NCI-H69 (cell line): ENCODE measurements around the gene TIMM10.
"Not testable (repeated sequence)": the region's sequence is repeated elsewhere in the genome, so short reads cannot be mapped to it uniquely, and the experiment has no call there.

Experiments
- DNase-seq: peaks from one replicate; lab custom pipeline; 2025; lab: John Stamatoyannopoulos, UW

TIMM10 gene

DNA sequence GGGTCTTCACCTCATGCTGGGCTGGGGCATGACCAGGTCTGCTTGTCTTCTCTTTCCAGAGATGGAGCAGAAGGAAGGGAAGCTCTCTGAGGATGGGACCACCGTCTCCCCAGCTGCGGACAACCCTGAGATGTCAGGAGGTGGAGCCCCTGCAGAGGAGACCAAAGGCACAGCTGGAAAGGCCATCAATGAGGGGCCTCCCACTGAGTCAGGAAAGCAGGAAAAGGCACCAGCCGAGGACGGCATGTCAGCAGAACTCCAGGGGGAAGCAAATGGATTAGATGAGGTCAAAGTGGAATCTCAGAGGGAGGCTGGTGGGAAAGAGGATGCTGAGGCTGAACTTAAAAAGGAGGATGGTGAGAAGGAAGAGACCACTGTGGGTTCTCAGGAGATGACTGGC lies 12.0 kb upstream of the TIMM10 start:
- DNase-seq, result no peak

GRCh38 chr11:57541169-57541568 lies 10.6 kb upstream of the TIMM10 start:
- no peak for DNase-seq

GRCh38 chr11:57539342-57539741 lies 8.8 kb upstream of the TIMM10 start:
- no peak for DNase-seq

DNA sequence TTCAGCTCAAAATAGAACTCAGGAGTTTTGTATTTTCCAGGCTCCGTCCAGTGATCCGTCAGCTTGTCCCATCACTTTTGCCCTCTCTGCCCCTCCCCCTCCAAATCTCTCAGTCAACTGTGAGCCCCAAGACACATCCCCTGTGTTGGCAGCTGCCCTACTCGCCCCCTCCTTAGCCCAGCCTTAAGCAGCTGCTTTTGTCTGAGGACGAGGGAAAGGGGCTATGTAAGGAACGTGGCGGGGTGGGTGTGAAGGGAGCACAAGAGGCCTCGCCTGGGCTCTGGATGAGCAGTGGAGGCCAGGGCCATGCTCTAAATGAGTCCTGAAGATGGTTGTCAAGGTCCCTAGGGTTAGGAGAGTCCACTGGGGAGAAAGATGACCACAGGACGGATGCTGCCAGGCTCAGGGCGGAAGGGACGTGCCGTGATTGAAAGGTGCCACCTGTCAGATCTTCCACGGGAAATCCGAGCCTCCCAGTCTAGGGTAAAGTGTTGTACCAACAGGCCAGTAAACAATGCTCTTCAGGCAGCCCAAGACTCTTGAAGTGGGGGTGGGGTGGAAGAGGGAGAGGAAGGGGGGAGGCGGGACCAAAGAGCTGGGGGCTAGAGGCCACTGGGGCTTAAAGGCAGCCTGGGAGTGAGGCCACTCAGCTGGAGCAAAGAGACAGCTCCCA lies 6.5 kb upstream of the TIMM10 start, which contains the start of gene SMTNL1:
SMTNL1 (plus strand) TSS at position 649 of the 673 bp plus-strand sequence. CDS start 5,048 bp downstream, outside the sequence.
- DNase-seq, result no peak

DNA sequence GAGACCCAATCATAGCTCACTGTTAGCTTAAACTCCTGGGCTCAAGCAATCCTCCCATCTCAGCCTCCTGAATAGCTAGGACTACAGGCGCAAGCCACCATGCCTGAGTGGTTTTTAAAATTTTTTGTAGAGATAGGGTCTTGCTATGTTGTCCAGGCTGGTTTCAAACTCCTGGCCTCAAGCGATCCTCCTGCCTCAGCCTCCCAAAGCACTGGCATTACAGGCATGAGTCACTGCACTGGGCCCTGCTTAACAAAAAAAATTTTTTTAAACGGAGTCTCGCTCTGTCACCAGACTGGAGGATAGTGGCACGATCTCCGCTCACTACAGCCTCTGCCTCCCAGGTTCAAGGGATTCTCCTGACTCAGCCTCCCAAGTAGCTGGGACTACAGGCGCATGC lies 3.9 kb upstream of the TIMM10 start:
- DNase-seq, result not testable (repeated sequence)

GRCh38 chr11:57530215-57530595 lies 349 bp downstream of the TIMM10 start:
- DNase-seq, result no peak

DNA sequence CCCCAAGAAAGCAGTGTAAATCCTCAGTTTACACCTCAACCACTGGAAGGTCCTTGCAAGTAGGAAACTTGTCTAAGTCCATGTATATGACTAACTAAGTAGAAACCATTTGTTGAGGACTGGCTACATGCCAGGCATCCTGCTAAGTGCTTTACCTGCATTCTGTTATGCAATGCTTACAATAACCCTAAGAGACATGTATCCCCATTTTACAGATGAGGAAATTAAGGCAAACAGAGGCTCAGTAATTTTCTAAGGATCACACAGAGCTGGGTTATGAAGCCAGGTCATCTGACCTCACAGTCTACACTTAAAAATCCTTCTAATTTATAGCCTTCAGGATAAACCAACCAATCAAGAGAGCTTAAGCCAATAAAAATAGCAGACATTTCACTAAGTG lies 1.5 kb downstream of the TIMM10 start:
- DNase-seq, result no peak

DNA sequence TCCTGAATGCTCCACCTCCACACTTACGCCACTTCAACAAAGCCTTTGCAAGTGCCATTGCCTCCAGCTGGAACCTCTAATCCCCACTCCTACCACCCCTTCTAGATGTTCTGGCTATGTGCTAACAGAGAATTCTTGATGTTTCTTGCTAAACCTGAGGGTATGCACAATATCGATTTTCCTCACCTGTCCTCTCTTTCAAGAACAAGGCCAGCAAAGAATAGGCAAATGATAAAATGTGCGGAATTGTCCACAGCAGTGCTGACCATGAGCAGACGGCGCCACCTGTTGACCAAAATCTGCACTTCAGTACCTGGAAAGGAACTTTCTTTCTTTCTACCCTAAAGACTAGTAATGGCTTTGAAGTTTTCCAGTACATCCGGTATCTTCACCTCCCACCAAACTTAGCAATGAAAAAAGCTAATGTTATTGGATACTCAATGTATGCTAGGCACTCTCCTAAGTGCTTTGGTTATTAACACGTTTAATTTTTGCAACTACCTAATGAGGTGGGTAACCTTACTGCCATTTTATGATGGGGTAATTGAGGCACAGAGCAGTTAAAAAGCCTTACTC lies 3.4 kb downstream of the TIMM10 start:
- peak; percentile 73 for DNase-seq

DNA sequence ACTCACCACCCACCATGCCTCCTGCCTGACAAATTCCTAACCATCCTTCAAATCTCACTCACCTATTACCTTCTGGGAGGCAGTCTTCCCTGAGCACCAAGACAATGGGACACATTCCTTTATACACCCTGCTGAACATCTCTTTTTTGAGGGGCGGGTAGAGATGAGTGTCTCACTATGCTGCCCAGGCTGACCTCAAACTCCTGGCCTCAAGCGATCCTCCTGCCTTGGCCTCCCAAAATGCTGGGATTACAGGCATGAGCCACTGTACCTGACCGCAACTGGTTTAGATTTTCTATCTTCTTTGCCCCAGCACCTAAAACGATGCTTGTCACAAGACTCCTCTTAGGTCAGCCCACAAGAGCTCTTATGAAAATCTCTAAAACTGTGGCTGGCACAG lies 7.1 kb downstream of the TIMM10 start:
- DNase-seq, result no peak

DNA sequence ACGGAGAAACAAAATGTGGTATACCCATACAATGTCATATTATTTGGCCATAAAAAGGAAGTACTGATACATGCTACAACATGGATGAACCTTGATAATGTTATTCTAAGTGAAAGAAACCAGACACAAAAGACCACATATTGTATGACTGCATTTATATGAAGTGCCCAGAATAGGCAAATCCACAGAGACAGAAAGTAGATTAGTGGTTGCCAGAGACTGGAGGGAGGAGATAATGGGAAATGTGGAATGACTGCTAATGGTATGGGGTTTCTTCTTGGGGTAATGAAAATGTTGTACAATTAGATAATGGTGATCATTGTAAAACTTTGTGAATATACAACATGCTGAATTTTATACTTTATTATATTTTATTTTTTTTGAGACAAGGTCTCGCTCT lies 9.4 kb downstream of the TIMM10 start:
- DNase-seq, result no peak

- no peak for DNase-seq
These were observed 14.5 kb downstream of the TIMM10 start for GRCh38 chr11:57516061-57516443.

GRCh38 chr11:57515332-57516060 lies 15.1 kb downstream of the TIMM10 start, which contains the start of gene SLC43A1:
SLC43A1 (minus strand) TSS chr11:57515702; CDS start chr11:57514111, 1,591 bp downstream.
- DNase-seq, result peak; percentile 77

- DNase-seq, result peak; percentile 87
These were observed 15.8 kb downstream of the TIMM10 start for GRCh38 chr11:57514538-57515331.

DNA sequence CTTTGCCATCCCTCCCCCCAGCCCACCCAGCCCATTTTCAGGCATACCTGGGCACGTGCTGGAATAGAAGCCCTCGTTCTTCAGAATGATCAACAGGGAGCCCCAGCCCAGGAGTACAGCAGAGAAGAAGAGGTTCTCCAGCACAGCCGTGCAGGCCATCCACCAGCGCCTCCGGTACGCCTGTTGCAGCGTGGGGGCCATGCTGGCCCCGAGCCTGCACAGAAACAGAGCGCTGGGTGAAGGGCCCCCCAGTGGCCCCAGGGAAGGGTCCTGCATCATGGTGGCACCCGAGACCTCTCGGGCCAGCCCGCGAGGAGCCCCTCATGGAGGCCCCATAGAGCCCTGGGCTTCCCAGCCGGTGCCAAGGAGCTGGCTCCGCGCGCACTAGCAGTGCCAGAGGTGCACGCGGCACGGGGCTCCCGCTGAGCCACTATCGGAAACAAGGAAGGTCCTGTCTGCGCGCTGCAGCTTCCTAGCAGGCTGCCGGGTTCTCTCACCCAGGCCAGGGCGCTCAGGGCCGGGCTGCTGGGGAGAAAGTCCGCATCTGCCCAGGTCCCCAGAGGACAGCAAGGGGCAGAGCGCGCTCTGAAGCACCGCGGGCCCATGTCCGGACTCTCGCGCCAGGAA lies 16.5 kb downstream of the TIMM10 start:
- DNase-seq, result peak; percentile 86

GRCh38 chr11:57513452-57513795 lies 17.1 kb downstream of the TIMM10 start:
- peak; percentile 28 for DNase-seq

DNA sequence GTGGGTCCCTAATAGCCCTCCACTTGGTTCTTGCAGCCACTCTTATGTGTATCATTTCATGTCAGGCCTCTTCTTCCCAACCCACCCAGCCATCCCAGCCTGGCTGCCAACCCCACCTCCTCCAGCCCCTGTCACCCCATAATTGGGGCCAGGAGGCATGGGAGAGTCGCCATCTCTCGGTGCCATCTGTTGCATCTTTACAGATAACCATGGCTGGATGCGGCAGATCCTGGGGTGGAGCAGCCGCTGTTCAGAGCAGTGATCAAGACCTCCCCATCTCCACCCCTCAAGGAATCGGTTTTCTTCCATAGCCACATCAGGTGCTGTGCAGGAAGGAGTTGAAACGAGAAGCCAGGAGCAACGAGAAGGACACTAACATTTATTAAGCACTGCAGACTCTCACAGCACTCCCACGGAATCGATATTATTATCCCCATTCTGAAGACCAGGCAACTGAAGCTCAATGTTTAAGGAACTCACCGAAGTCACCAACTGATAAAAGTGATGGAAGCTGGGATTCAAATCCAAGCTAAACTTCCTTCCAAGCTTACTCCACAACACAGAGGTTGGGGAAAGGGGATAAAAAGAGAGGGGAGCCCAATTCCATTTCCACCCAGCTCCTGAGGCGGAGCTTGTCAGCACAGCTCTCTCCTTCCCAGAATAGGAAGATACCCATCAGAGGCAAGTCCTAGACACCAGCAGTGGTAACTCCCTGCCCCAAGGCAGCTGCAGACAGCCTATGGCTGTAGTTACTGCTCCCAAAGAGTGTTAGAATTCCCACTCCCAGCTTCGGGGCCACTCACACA lies 17.7 kb downstream of the TIMM10 start:
- DNase-seq, result peak; percentile 38

DNA sequence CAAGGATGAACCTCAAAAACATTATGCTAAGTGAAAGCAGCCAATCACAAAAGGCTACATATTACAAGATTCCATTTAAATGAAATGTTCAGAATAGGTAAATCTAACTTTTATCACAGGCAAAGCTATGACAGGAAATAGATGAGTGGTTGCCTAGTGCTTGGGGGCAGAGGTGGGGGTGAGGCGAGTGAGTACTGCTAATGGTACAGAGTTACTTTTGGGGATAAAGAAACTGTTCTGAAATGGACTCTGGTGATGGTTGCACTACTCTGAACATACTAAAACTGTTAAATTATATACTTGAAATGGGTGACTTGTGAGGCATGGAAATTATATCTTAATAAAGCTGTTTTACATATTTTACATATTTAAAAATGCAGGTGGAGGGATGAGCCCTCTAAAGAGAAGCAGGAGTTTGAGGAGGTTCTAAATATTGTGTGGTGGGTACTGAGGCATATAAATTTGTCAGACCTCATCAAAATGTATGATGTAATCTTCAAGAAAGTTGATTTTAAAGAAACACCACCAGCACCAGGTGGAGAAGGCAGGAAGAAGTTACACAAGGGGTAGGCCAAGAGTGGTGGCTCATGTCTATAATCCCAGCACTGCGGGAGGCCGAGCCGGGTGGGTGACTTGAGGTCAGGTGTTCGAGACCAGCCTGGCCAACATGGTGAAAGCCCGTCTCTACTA lies 18.7 kb downstream of the TIMM10 start:
- no peak for DNase-seq

GRCh38 chr11:57508341-57509170 lies 22.0 kb downstream of the TIMM10 start:
- no peak for DNase-seq

DNA sequence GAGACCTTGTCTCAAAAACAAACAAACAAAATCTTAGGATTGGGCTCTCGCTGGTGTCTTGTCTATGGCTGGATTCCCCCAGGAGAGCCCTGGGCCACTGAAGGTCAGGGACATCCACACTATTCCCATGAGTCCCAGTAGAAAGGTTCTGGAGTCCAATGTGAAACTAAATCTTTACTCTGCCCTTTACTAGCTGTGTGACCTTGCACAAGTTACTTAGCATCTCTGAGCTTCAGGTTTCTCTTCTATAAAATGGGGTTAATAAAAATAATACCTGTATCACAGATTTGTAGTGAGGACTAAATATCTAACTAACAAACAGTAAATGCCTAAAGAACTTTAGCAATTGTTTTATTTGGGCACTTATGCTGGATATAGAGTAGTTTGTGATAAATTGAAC lies 24.0 kb downstream of the TIMM10 start:
- DNase-seq, result no peak

GRCh38 chr11:57504511-57504910 lies 26.0 kb downstream of the TIMM10 start:
- DNase-seq, result no peak
